ENCODE data around the gene UBTF. TPM values are rescaled to one million over a fixed set of nuclear protein-coding genes. Genes with fewer than 3 reads are reported as not detected.

UBTF gene, protein sequence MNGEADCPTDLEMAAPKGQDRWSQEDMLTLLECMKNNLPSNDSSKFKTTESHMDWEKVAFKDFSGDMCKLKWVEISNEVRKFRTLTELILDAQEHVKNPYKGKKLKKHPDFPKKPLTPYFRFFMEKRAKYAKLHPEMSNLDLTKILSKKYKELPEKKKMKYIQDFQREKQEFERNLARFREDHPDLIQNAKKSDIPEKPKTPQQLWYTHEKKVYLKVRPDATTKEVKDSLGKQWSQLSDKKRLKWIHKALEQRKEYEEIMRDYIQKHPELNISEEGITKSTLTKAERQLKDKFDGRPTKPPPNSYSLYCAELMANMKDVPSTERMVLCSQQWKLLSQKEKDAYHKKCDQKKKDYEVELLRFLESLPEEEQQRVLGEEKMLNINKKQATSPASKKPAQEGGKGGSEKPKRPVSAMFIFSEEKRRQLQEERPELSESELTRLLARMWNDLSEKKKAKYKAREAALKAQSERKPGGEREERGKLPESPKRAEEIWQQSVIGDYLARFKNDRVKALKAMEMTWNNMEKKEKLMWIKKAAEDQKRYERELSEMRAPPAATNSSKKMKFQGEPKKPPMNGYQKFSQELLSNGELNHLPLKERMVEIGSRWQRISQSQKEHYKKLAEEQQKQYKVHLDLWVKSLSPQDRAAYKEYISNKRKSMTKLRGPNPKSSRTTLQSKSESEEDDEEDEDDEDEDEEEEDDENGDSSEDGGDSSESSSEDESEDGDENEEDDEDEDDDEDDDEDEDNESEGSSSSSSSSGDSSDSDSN
- 34.6 and 38.8 TPM in 2 replicates for total RNA-seq

DNA sequence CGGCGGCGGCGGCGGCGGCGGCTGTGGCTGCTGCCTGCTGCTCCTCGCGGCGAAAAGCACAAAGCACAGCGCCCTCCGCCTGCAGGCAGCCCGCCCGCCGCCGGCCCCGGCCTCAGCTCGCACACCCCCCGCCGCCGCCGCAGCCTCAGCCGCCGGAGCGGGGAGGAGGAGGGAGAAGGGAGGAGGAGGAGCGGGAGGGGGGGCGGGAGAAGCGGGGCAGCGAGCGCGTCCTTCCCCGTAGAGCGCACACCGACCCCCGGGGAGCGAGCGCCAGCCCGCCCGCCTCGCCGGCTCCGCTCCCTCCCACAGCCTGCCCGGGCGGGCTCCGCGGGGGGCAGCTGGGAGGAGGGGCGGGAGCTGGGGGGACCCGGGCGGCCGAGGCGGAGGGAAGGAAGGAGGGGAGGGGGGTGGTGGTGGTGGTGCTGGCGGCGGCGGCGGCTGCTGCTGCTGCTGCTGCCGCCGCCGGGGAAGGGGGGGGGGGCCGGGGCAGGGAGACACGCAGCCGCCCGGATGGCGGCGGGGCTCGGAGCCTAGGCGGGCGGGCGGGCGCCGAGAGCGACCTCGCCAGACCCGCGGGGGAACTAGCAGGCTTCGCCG, at the start of gene UBTF:
TSS of gene UBTF (minus strand) at position 60 of the 597 bp plus-strand sequence. CDS start 1,446 bp downstream, outside the sequence.

DNA sequence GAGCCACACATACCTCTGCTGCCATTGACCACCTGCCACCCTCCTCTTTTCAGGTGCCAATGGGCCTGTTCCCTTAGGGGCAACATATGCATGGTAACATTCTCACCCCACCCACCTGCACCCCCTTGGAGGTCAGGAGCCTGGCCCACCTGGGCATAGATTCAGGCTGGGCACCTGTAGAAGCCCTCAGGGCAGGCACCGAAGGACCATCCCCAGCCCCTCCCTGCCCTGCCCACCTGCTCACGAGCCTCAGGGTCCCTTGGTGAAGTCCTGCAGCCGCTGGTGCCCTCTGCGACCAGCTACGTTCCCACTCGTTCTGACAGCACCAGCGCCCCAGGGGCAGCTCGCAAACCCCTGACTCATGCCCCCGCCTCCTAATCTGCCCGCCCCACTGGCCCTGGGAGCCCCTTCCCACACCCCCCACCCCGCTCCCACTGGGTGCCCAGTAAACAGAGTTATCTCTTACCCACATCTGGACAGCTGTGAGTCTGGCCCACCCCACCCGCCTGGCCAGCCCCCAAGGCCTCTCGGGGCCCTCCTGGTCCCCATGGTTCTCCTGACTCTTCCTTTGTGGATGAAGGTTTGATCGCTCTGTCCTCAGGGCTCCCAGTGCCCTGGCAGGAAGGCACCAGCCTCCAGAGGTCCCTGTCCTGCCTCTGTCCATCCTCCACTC, 48.5 kb upstream of the UBTF start, which contains the start of gene SLC4A1:
TSS of gene SLC4A1 (minus strand) at position 318 of the 673 bp plus-strand sequence. CDS start 5,269 bp downstream, outside the sequence.

DNA sequence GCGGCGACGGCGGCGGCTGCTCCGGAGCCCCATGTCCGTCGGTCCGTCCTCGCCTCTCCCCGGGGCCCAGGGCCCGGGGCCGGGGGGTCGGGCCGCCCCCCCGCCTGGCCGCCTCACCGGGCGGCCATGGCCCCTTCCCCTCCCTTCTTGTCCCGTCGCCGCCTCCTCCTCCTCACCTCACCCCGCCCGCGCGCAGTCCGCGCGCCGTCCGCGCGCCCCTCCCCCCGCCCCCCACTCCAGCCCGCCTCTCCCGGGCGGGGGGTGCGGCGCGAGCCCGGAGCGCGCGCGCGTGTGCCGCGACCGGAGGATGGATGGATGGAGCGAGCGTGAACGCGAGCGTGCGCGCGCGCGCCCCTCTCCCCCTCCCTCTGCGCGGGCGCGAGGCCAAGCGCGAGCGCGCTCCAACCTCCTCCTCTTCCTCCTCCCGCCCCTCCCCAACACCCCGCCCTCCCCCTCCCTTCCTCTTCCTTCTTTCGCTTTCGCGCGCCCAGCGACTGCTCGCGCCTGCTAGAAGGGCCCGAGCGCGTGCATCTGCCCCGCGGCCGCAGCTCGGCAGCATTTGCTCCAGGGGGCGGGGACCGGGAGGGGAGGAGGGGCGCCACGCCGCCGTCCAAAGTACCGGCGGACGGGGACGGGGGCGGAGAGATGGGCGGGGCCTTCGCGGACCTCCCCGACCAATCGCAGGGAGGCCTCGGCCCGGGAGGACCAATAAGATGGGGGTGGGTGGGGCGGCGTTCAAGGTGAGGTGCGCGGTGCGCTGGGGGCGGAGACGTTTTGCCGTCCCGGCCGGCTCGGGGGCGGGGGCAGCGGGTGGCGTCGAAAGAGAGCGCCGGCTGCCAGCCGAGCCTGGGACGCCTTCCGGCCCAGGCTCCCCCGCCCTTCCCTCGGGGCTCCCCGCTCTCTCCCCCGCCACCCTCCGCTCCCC, 19.7 kb downstream of the UBTF start, which contains the start of gene ATXN7L3:
TSS of gene ATXN7L3 (minus strand) at position 332 of the 925 bp plus-strand sequence. CDS start 1,814 bp downstream, outside the sequence.

DNA sequence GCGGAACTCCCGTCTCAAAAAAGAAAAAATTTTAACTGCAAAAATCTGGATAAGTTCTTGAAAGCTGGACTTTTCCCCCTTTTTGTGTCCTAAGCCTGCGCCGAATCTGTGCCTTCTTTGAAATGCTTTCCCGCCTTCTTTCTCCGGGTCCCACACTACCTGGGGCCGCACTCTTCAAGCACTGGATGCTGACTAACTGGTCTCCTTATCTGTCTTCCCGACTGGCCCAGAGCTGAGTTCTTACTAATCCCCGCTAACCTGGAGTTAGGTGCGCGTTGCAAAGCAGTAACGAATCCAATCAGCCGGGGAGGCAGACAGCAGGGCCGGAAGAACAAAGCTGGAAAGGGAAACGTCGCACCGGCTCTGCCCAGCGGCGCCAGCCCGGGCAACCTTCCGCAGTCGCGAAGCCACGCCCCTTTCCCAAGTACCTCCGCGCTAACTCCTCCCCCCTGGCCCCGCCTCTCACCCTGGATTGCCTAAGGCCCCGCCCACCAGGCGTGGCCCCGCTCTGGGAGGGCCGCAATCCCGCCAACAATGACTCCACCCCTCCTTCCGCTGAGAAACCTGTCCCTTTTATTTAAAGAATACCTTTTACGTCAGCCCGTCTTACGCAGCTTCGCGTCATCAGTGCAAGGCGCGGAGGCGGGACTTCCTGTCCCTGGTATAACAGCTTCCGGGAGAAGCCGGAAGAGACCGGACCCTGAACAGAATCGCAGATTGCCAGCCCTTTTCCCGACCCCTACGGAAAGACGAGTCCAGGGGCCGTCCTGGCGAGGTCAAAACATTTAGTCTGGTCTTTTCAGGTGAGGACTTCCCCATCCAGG, 33.0 kb downstream of the UBTF start, which contains the start of gene TMUB2:
TSS of gene TMUB2 (plus strand) at position 666 of the 824 bp plus-strand sequence. CDS start 737 bp downstream, outside the sequence.

DNA sequence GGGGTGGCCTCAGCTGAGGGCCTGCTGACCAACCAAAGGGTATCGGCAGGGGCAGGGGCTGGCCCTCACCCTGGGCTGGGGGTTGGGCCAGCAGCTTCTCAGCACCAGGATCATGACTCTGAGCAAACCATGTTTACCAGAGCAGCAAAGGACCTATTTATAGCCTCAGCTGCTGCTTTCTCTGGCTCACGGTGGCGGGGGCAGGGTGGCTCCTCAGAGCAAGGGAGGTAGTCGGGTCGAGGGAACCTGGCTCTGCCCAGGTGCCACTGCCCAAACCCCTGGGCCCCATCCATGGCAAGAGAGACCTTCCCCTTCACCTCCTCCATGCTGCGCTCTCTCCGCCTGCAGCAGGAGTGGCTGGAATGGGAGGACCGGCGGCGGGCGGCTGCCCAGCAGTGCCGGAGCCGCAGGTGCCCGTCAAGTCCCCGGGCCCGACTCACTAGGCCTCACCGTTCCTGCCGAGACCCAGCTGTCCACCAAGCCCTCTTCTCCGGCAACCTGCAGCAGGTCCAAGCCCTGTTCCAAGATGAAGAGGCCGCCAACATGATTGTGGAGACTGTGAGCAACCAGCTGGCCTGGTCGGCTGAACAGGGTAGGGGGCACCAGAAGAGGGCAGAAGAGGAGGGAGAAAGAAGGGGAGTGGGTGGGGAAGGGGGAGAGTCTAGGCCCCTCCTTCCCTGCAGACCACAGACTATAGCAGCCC, 48.8 kb downstream of the UBTF start, which contains the start of gene ASB16:
TSS of gene ASB16 (plus strand) at position 206 of the 703 bp plus-strand sequence. CDS start at position 292, 86 bp downstream.

Other genes with a start within 250 kb of the UBTF start
- gene NAGS, start 215.1 kb downstream of the UBTF start, total RNA-seq: 14.7 and 16.6 TPM in 2 replicates
- 65.7 and 66.2 TPM in 2 replicates for gene TMEM101, start 204.7 kb downstream of the UBTF start, total RNA-seq
- 43.7 and 45.0 TPM in 2 replicates for gene LSM12, start 153.0 kb downstream of the UBTF start, total RNA-seq
- gene G6PC3, start 148.9 kb downstream of the UBTF start, total RNA-seq: 70.8 and 73.0 TPM in 2 replicates
- 40.1 and 50.8 TPM in 2 replicates for gene HDAC5, start 96.0 kb downstream of the UBTF start, total RNA-seq
- 8.3 and 8.4 TPM in 2 replicates for gene HROB, start 77.7 kb downstream of the UBTF start, total RNA-seq
- gene ASB16, start 49.0 kb downstream of the UBTF start, total RNA-seq: under 0.01 TPM in 1 of 2 replicates, not detected in the other
- gene TMUB2, start 32.7 kb downstream of the UBTF start, total RNA-seq: 24.0 and 27.5 TPM in 2 replicates
- 41.5 and 44.9 TPM in 2 replicates for gene ATXN7L3, start 19.8 kb downstream of the UBTF start, total RNA-seq
- not detected in 2 replicates for gene SLC4A1, start 48.5 kb upstream of the UBTF start, total RNA-seq
- not detected in 2 replicates for gene RUNDC3A, start 88.9 kb upstream of the UBTF start, total RNA-seq
- gene SLC25A39, start 105.1 kb upstream of the UBTF start, total RNA-seq: 101 and 108 TPM in 2 replicates
- gene GRN, start 125.6 kb upstream of the UBTF start, total RNA-seq: 142 and 154 TPM in 2 replicates
- gene FAM171A2, start 144.2 kb upstream of the UBTF start, total RNA-seq: 6.2 and 7.4 TPM in 2 replicates
- 0.15 and 0.17 TPM in 2 replicates for gene ITGA2B, start 170.0 kb upstream of the UBTF start, total RNA-seq

Measured in bronchus fibroblast of lung (primary cell).